Activated B cell treated with CpG ODN at 0.5 μM for 24 hours (primary cell): ENCODE data around the gene NRDC. TPM values are rescaled to one million over a fixed set of nuclear protein-coding genes. Genes with fewer than 3 reads are reported as not detected.

Experiments
- ATAC-seq: fragments of 200-7000 bp; cut with Tn5 transposase; one replicate; pipeline ENCODE4 v1.10.0; 2021; ENCODE audit warnings: low read depth, mild to moderate bottlenecking, moderate library complexity
- CTCF ChIA-PET: fragments of 350-600 bp; sonication (Branson Sonifier 250); formaldehyde crosslinking; loops from one replicate; lab custom pipeline; 2021; ENCODE audit warnings: antibody characterized with exemption; lab: Charles Lee
- POLR2A ChIA-PET: fragments of 350-600 bp; sonication (Branson Sonifier 250); formaldehyde crosslinking; loops from one replicate; lab custom pipeline; 2021; ENCODE audit warnings: antibody characterized with exemption; lab: Charles Lee
- DNase-seq: peaks from one replicate; pipeline ENCODE4 v3.0.0; 2022
- H3K27ac Mint-ChIP-seq: one replicate; pipeline ENCODE4 v1.8.0; 2020; ENCODE audit warnings: mixed read lengths
- H3K27me3 Mint-ChIP-seq: one replicate; pipeline ENCODE4 v1.8.0; 2021; ENCODE audit warnings: mixed read lengths
- H3K36me3 Mint-ChIP-seq: one replicate; pipeline ENCODE4 v1.8.0; 2021; ENCODE audit warnings: low read depth, mixed read lengths
- H3K4me1 Mint-ChIP-seq: one replicate; pipeline ENCODE4 v1.8.0; 2021; ENCODE audit warnings: mixed read lengths
- H3K4me3 Mint-ChIP-seq: one replicate; pipeline ENCODE4 v1.8.0; 2020; ENCODE audit warnings: mild to moderate bottlenecking, mixed read lengths
- H3K9me3 Mint-ChIP-seq: one replicate; pipeline ENCODE4 v1.8.0; 2020; ENCODE audit warnings: mixed read lengths
- CTCF ChIP-seq: fragments of 200-600 bp; IDR thresholded peaks from one replicate; pipeline ENCODE4 v1.8.0; 2022; ENCODE audit warnings: antibody characterized with exemption, mild to moderate bottlenecking
- intact Hi-C: fragments of 100-400 bp; cut with micrococcal nuclease; formaldehyde crosslinking; loops from one replicate; pipeline ENCODE4 v1.15.1; 2024
- total RNA-seq: library from RNA; stranded (reverse); gene quantifications from 2 replicates; pipeline ENCODE4 v1.2.3, GENCODE V29; 2022

NRDC gene
- total RNA-seq, 1 donor from 2014 or later, result 162 TPM

- H3K27ac Mint-ChIP-seq, result no peak overlapping the region
- no peak for ATAC-seq
- CTCF ChIA-PET, result no interaction called here
- peaks cover 57% of the 10 kb centered on the region for H3K36me3 Mint-ChIP-seq
- no peaks in the 10 kb centered on the region for H3K27me3 Mint-ChIP-seq
- H3K4me1 Mint-ChIP-seq, result peaks cover 4% of the 10 kb centered on the region
- no peak overlapping the region for H3K4me3 Mint-ChIP-seq
- no peak for DNase-seq
- POLR2A ChIA-PET, result no interaction called here
- no peak for TF ChIP-seq CTCF
- intact Hi-C loops, result no loop called here
- H3K9me3 Mint-ChIP-seq, result no peaks in the 10 kb centered on the region
Measured at GRCh38 chr1:51758310-51758709, 120.2 kb downstream of the NRDC start.

- Mint-ChIP-seq H3K4me3 (no peak overlapping the region), H3K27ac (no peak overlapping the region), H3K36me3 (peaks cover 59% of the 10 kb centered on the region), H3K9me3 (peaks cover 7% of the 10 kb centered on the region), H3K27me3 (no peaks in the 10 kb centered on the region), H3K4me1 (no peaks in the 10 kb centered on the region)
- no peak for ATAC-seq
- intact Hi-C loops, result no loop called here
- TF ChIP-seq CTCF, result no peak
- CTCF ChIA-PET, result no interaction called here
- DNase-seq, result no peak
- POLR2A ChIA-PET, result no interaction called here
Measured at GRCh38 chr1:51756290-51756689, 122.2 kb downstream of the NRDC start.

- intact Hi-C loops, result no loop called here
- no peak for TF ChIP-seq CTCF
- POLR2A ChIA-PET, result no interaction called here
- no peak overlapping the region for H3K27ac Mint-ChIP-seq
- no peak for DNase-seq
- H3K36me3 Mint-ChIP-seq, result peaks cover 58% of the 10 kb centered on the region
- H3K27me3 Mint-ChIP-seq, result no peaks in the 10 kb centered on the region
- H3K4me1 Mint-ChIP-seq, result no peaks in the 10 kb centered on the region
- CTCF ChIA-PET, result no interaction called here
- no peak overlapping the region for H3K4me3 Mint-ChIP-seq
- ATAC-seq, result no peak
- peaks cover 7% of the 10 kb centered on the region for H3K9me3 Mint-ChIP-seq
Measured at GRCh38 chr1:51755437-51755836, 123.1 kb downstream of the NRDC start.

- no peak for DNase-seq
- Mint-ChIP-seq H3K27ac (no peak overlapping the region), H3K4me3 (no peak overlapping the region), H3K9me3 (peaks cover 7% of the 10 kb centered on the region), H3K4me1 (no peaks in the 10 kb centered on the region), H3K36me3 (peaks cover 57% of the 10 kb centered on the region), H3K27me3 (no peaks in the 10 kb centered on the region)
- no peak for TF ChIP-seq CTCF
- intact Hi-C loops, result no loop called here
- ChIA-PET POLR2A (no interaction called here), CTCF (no interaction called here)
- no peak for ATAC-seq
Measured at GRCh38 chr1:51754666-51755065, 123.9 kb downstream of the NRDC start.

GRCh38 chr1:51753969-51754368 is 124.6 kb downstream of the NRDC start:
- ATAC-seq (no peak), DNase-seq (no peak)
- Mint-ChIP-seq H3K27ac (no peak overlapping the region), H3K9me3 (peaks cover 7% of the 10 kb centered on the region), H3K4me1 (no peaks in the 10 kb centered on the region), H3K27me3 (no peaks in the 10 kb centered on the region), H3K4me3 (no peak overlapping the region), H3K36me3 (peaks cover 55% of the 10 kb centered on the region)
- no peak for TF ChIP-seq CTCF
- POLR2A ChIA-PET, result no interaction called here
- intact Hi-C loops, result no loop called here
- CTCF ChIA-PET, result no interaction called here
